HepG2 (cell line): ENCODE measurements around the gene ANO2. TPM values are rescaled to one million over a fixed set of nuclear protein-coding genes. Genes with fewer than 3 reads are reported as not detected.

Experiments used
- ATAC-seq: fragments of 200-7000 bp; cut with Tn5 transposase; 3 replicates; pipeline ENCODE4 v1.9.1; 2020; ENCODE audit warnings: mild to moderate bottlenecking, moderate library complexity
- BruUV-seq: library from RNA; stranded (reverse); fragments of 400-500 nt; replicated peaks from 2 replicates; lab custom pipeline; 2021; lab: Mats Ljungman, UMichigan
- CTCF ChIA-PET: fragments of 300-600 bp; formaldehyde crosslinking; extraction: SDS; loops from one replicate; lab custom pipeline; 2021; ENCODE audit warnings: low total read pairs, inconsistent platforms, low intra/inter-chr PET ratio; lab: Yijun Ruan, JAX
- POLR2A ChIA-PET: fragments of 350-600 bp; sonication (Branson Sonifier 250); formaldehyde crosslinking; loops from one replicate; lab custom pipeline; 2020; ENCODE audit warnings: antibody characterized with exemption, inconsistent platforms; lab: Yijun Ruan, JAX
- DNase-seq: peaks from one replicate; pipeline ENCODE4 v3.0.0-alpha.2; 2015; ENCODE audit warnings: low spot score
- FAIRE-seq: peaks from 3 replicates; lab custom pipeline; 2011; peaks lifted over from hg19 to GRCh38; lab: Jason Lieb, UNC
- H2AFZ ChIP-seq: one replicate; pipeline ENCODE4 v1.6.1; 2011; ENCODE audit warnings: low read length, inconsistent platforms
- H3K27ac ChIP-seq: fragments of 300-600 bp; 3 replicates; pipeline ENCODE4 v1.8.0; 2011; ENCODE audit warnings: mixed run types, mild to moderate bottlenecking, mixed read lengths, low read length, inconsistent platforms; ENCODE audit not compliant: insufficient read depth; ENCODE audit errors: extremely low read length
- H3K27me3 ChIP-seq, 2 experiments: fragments of 200-600 bp in 1 of 2; 2 replicates in 1 of 2; 3 replicates in 1 of 2; pipeline versions ENCODE4 v1.6.0 to v1.8.0; 2011; ENCODE audit warnings: low read length in 2 of 2, mild to moderate bottlenecking in 2 of 2, moderate library complexity in 2 of 2, inconsistent platforms in 1 of 2; ENCODE audit not compliant: insufficient read depth in 2 of 2, control insufficient read depth in 1 of 2
- H3K36me3 ChIP-seq, 2 experiments: fragments of 200-600 bp in 1 of 2; replicated peaks in 1 of 2; 2 replicates in 1 of 2; 3 replicates in 1 of 2; pipeline versions ENCODE4 v1.5.1 to v1.8.0; 2011; ENCODE audit warnings: low read length in 2 of 2, inconsistent platforms in 1 of 2; ENCODE audit not compliant: insufficient read depth in 2 of 2, control insufficient read depth in 1 of 2
- H3K4me1 ChIP-seq: 2 replicates; pipeline ENCODE4 v1.5.1; 2012; ENCODE audit warnings: low read length, inconsistent platforms; ENCODE audit not compliant: insufficient read depth
- H3K4me2 ChIP-seq: 2 replicates; pipeline ENCODE4 v1.6.0; 2011; ENCODE audit warnings: low read depth, low read length, inconsistent platforms
- H3K4me3 ChIP-seq, 3 experiments: fragments of 200-600 bp in 1 of 3; sonication (generic), shearing (Covaris generic) in 1 of 3; replicated peaks in 1 of 3; 2 replicates each; pipeline ENCODE4 v1.5.1; 2011 to 2016; ENCODE audit warnings: low read length in 3 of 3, inconsistent platforms in 2 of 3, low read depth in 2 of 3, mild to moderate bottlenecking in 2 of 3, control low read depth in 1 of 3, mixed read lengths in 1 of 3; ENCODE audit not compliant: insufficient read depth in 1 of 3
- H3K79me2 ChIP-seq: one replicate; pipeline ENCODE4 v1.6.1; 2011; ENCODE audit warnings: low read length, inconsistent platforms; ENCODE audit not compliant: insufficient read depth
- H3K9ac ChIP-seq: 2 replicates; pipeline ENCODE4 v1.6.0; 2011; ENCODE audit warnings: mild to moderate bottlenecking, low read depth, low read length, inconsistent platforms; ENCODE audit not compliant: insufficient read depth
- H3K9me3 ChIP-seq: 2 replicates; pipeline ENCODE4 v1.5.1; 2012; ENCODE audit warnings: mild to moderate bottlenecking, low read length
- H4K20me1 ChIP-seq: 2 replicates; pipeline ENCODE4 v1.6.0; 2011; ENCODE audit warnings: inconsistent platforms, mild to moderate bottlenecking, low read length, moderate library complexity; ENCODE audit not compliant: insufficient read depth
- ARNT ChIP-seq: fragments of 450-650 bp; IDR thresholded peaks from 2 replicates; pipeline ENCODE4 v1.6.1; 2017
- WGBS: methylation state at CpG from one replicate; pipeline ENCODE4 v1.1.6; 2017; ENCODE audit warnings: low lambda C conversion rate; 5-methylcytosine and 5-hydroxymethylcytosine counted together
- in situ Hi-C: cut with HindIII; loops from 2 replicates; pipeline ENCODE4 v1.10.0; 2017; ENCODE audit warnings: low pct_unique_long_range_greater_than_20kb; ENCODE audit not compliant: extremely low pct_ligation_motif_present
- intact Hi-C: fragments of 100-400 bp; cut with micrococcal nuclease; formaldehyde crosslinking; loops from one replicate; pipeline ENCODE4 v1.10.0; 2022; ENCODE audit not compliant: unreplicated experiment
- polyA plus RNA-seq, 8 experiments: library from polyadenylated mRNA; depleted of rRNA in 3 of 8; stranded (reverse) in 7 of 8; unstranded in 1 of 8; fragments of >200 nt; fragmentation: Illumina TruSeq in 4 of 8; extraction: Trizol in 4 of 8; gene quantifications; 2 replicates each; pipeline versions ENCODE4 v1.2.1 to v1.2.3, GENCODE V29; 2011 to 2016; ENCODE audit warnings: low read depth in 4 of 8, missing spikeins in 1 of 8, mixed read lengths in 1 of 8; ENCODE audit not compliant: insufficient read depth in 1 of 8
- total RNA-seq, 5 experiments: library from RNA; depleted of rRNA; stranded (reverse); fragments of >200 nt; fragmentation: Illumina TruSeq; extraction: Trizol; gene quantifications; 2 replicates each; pipeline ENCODE4 v1.2.3, GENCODE V29; 2016; ENCODE audit warnings: low read depth in 1 of 5
- TF ChIP-seq, protein P1 (sequence below): sonication (generic); formaldehyde crosslinking; IDR thresholded peaks from 2 replicates; pipeline ENCODE4 v1.4.0; 2020; ENCODE audit warnings: missing genetic modification reagents, borderline replicate concordance
- TF ChIP-seq, protein P2 (sequence below): sonication (generic); formaldehyde crosslinking; IDR thresholded peaks from 2 replicates; pipeline ENCODE4 v1.5.0; 2020; ENCODE audit warnings: mild to moderate bottlenecking, missing genetic modification reagents, moderate library complexity
- TF ChIP-seq, protein P3 (sequence below): sonication (generic); formaldehyde crosslinking; IDR thresholded peaks from 2 replicates; pipeline ENCODE4 v1.4.0; 2020; ENCODE audit warnings: missing genetic modification reagents

Gene ANO2
- total and polyA plus RNA-seq, 2 of the 13 experiments (the other 11 are each of a cell fraction or from before 2014, with no cell fraction given), result 0.18 TPM; not detected in 1

DNA sequence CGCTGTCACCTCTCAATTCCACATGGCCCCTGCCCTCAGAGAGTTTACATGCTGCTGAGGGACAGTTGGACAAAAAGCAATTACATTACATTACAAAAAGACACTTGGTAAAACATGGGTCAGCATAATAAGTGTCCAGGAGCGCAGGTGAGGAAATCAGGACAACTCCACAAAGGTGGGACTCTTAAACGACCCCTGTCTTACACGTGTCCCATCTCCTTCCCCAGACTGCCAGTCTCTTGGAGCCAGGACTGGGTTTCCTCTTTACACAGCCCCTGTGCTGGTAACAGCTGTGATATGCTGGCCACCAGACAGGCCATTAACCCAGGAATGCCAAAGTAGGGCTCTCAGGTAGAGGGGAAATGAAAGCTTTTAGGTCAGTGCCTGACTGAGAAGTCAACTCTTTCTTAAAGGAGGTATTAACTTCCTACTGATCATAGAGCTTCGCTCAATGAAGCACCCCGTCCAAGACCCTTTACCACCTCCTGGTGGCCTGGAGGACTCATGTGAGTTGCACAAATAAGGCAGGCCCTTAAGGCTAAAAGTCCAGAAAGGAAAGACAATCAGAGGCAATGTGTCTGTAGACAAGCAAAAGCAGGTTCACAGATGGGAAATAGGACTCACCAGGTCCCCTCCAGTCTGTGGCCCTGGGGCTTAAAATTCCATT lies 55.5 kb downstream of the ANO2 start:
- Histone ChIP-seq H3K27me3 (no peaks in the 10 kb centered on the region), H3K4me1 (no peaks in the 10 kb centered on the region), H3K9ac (no peak overlapping the region), H3K79me2 (no peaks in the 10 kb centered on the region), H4K20me1 (no peaks in the 10 kb centered on the region), H3K4me2 (no peak overlapping the region), H3K36me3 (no peaks in the 10 kb centered on the region), H3K9me3 (no peaks in the 10 kb centered on the region), H2AFZ (no peak overlapping the region), H3K4me3 (no peak overlapping the region), H3K27ac (no peak overlapping the region)
- ChIA-PET CTCF (no interaction called here), POLR2A (no interaction called here)
- FAIRE-seq, result no peak
- TF ChIP-seq, protein P1, sequence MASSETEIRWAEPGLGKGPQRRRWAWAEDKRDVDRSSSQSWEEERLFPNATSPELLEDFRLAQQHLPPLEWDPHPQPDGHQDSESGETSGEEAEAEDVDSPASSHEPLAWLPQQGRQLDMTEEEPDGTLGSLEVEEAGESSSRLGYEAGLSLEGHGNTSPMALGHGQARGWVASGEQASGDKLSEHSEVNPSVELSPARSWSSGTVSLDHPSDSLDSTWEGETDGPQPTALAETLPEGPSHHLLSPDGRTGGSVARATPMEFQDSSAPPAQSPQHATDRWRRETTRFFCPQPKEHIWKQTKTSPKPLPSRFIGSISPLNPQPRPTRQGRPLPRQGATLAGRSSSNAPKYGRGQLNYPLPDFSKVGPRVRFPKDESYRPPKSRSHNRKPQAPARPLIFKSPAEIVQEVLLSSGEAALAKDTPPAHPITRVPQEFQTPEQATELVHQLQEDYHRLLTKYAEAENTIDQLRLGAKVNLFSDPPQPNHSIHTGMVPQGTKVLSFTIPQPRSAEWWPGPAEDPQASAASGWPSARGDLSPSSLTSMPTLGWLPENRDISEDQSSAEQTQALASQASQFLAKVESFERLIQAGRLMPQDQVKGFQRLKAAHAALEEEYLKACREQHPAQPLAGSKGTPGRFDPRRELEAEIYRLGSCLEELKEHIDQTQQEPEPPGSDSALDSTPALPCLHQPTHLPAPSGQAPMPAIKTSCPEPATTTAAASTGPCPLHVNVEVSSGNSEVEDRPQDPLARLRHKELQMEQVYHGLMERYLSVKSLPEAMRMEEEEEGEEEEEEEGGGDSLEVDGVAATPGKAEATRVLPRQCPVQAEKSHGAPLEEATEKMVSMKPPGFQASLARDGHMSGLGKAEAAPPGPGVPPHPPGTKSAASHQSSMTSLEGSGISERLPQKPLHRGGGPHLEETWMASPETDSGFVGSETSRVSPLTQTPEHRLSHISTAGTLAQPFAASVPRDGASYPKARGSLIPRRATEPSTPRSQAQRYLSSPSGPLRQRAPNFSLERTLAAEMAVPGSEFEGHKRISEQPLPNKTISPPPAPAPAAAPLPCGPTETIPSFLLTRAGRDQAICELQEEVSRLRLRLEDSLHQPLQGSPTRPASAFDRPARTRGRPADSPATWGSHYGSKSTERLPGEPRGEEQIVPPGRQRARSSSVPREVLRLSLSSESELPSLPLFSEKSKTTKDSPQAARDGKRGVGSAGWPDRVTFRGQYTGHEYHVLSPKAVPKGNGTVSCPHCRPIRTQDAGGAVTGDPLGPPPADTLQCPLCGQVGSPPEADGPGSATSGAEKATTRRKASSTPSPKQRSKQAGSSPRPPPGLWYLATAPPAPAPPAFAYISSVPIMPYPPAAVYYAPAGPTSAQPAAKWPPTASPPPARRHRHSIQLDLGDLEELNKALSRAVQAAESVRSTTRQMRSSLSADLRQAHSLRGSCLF (CRISPR knock-in tag), result no peak
- TF ChIP-seq ARNT, result no peak
- TF ChIP-seq, protein P2, sequence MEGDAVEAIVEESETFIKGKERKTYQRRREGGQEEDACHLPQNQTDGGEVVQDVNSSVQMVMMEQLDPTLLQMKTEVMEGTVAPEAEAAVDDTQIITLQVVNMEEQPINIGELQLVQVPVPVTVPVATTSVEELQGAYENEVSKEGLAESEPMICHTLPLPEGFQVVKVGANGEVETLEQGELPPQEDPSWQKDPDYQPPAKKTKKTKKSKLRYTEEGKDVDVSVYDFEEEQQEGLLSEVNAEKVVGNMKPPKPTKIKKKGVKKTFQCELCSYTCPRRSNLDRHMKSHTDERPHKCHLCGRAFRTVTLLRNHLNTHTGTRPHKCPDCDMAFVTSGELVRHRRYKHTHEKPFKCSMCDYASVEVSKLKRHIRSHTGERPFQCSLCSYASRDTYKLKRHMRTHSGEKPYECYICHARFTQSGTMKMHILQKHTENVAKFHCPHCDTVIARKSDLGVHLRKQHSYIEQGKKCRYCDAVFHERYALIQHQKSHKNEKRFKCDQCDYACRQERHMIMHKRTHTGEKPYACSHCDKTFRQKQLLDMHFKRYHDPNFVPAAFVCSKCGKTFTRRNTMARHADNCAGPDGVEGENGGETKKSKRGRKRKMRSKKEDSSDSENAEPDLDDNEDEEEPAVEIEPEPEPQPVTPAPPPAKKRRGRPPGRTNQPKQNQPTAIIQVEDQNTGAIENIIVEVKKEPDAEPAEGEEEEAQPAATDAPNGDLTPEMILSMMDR, result 0 out of 2 replicates have a peak, but pooled peaks have one; percentile 14
- TF ChIP-seq, protein P3, sequence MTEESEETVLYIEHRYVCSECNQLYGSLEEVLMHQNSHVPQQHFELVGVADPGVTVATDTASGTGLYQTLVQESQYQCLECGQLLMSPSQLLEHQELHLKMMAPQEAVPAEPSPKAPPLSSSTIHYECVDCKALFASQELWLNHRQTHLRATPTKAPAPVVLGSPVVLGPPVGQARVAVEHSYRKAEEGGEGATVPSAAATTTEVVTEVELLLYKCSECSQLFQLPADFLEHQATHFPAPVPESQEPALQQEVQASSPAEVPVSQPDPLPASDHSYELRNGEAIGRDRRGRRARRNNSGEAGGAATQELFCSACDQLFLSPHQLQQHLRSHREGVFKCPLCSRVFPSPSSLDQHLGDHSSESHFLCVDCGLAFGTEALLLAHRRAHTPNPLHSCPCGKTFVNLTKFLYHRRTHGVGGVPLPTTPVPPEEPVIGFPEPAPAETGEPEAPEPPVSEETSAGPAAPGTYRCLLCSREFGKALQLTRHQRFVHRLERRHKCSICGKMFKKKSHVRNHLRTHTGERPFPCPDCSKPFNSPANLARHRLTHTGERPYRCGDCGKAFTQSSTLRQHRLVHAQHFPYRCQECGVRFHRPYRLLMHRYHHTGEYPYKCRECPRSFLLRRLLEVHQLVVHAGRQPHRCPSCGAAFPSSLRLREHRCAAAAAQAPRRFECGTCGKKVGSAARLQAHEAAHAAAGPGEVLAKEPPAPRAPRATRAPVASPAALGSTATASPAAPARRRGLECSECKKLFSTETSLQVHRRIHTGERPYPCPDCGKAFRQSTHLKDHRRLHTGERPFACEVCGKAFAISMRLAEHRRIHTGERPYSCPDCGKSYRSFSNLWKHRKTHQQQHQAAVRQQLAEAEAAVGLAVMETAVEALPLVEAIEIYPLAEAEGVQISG (CRISPR knock-in tag), result peak; percentile 99
- BruUV-seq, result no TSS peak
- intact Hi-C loops (no loop called here), in situ Hi-C loops (no loop called here)
- ATAC-seq, result no peak
- 9% methylated on average over 6 of the region's 6 CpGs for WGBS
- peak; percentile 26 for DNase-seq
